Fibroblast of the conjunctiva (primary cell): ENCODE data around the gene BDNF.

Source experiments
- DNase-seq: peaks from one replicate; pipeline ENCODE4 v3.0.0-alpha.2; 2010; ENCODE audit warnings: low read depth

The BDNF gene

GRCh38 chr11:27625347-27625912 is 74.8 kb downstream of the BDNF start:
- no peak for DNase-seq

GRCh38 chr11:27623945-27624523 is 76.2 kb downstream of the BDNF start:
- DNase-seq: no peak

GRCh38 chr11:27622541-27623300 is 77.5 kb downstream of the BDNF start:
- no peak for DNase-seq

GRCh38 chr11:27621405-27622161 is 78.7 kb downstream of the BDNF start:
- no peak for DNase-seq

GRCh38 chr11:27619763-27620335 is 80.4 kb downstream of the BDNF start:
- DNase-seq: no peak

- no peak for DNase-seq
Measured at GRCh38 chr11:27619039-27619574, 81.1 kb downstream of the BDNF start.

- DNase-seq: no peak
Measured at GRCh38 chr11:27618281-27618915, 81.9 kb downstream of the BDNF start.

GRCh38 chr11:27616711-27617110 is 83.5 kb downstream of the BDNF start:
- no peak for DNase-seq

GRCh38 chr11:27615833-27616232 is 84.4 kb downstream of the BDNF start:
- no peak for DNase-seq

- DNase-seq: no peak
Measured at GRCh38 chr11:27614092-27614491, 86.2 kb downstream of the BDNF start.

- no peak for DNase-seq
Measured at GRCh38 chr11:27612932-27613880, 87.0 kb downstream of the BDNF start.

GRCh38 chr11:27611947-27612455 is 88.3 kb downstream of the BDNF start:
- no peak for DNase-seq

- DNase-seq: no peak
Measured at GRCh38 chr11:27611390-27611789, 88.9 kb downstream of the BDNF start.

- no peak for DNase-seq
Measured at GRCh38 chr11:27610946-27611345, 89.3 kb downstream of the BDNF start.

- DNase-seq: no peak
Measured at GRCh38 chr11:27610280-27610679, 90.0 kb downstream of the BDNF start.

- DNase-seq: no peak
Measured at GRCh38 chr11:27608951-27609350, 91.3 kb downstream of the BDNF start.

GRCh38 chr11:27605422-27605821 is 94.8 kb downstream of the BDNF start:
- no peak for DNase-seq
